Fibroblast of lung (primary cell): Measurements from ENCODE around the gene STAC2. TPM values are rescaled to one million over a fixed set of nuclear protein-coding genes. Genes with fewer than 3 reads are reported as not detected.

ENCODE experiments used
- DNase-seq, 2 donors: peaks; one replicate each; pipeline versions ENCODE4 v3.0.0 to v3.0.0-alpha.2; 2010; ENCODE audit warnings: low read depth in 2 of 2
- H2AFZ ChIP-seq: 2 replicates; pipeline ENCODE4 v1.5.1; 2012; ENCODE audit warnings: low read length, control low read depth, inconsistent platforms
- H3K27ac ChIP-seq: 2 replicates; pipeline ENCODE4 v1.5.1; 2011; ENCODE audit warnings: low read length, control low read depth; ENCODE audit not compliant: insufficient read depth
- H3K27me3 ChIP-seq: 2 replicates; pipeline ENCODE4 v1.5.1; 2011; ENCODE audit warnings: mild to moderate bottlenecking, low read length; ENCODE audit not compliant: control insufficient read depth, insufficient read depth
- H3K36me3 ChIP-seq: 2 replicates; pipeline ENCODE4 v1.5.1; 2011; ENCODE audit warnings: low read length; ENCODE audit not compliant: control insufficient read depth, insufficient read depth
- H3K4me1 ChIP-seq: 2 replicates; pipeline ENCODE4 v1.5.1; 2011; ENCODE audit warnings: low read length; ENCODE audit not compliant: control insufficient read depth, insufficient read depth; ENCODE audit errors: extremely low read depth
- H3K4me2 ChIP-seq: 2 replicates; pipeline ENCODE4 v1.5.1; 2011; ENCODE audit warnings: low read length, control low read depth; ENCODE audit not compliant: insufficient read depth; ENCODE audit errors: extremely low read depth
- H3K4me3 ChIP-seq, 4 experiments: fragments of 200-600 bp in 1 of 4; sonication (generic) in 1 of 4; replicated peaks in 1 of 4; 2 replicates each; pipeline ENCODE4 v1.5.1; 2011 to 2016; ENCODE audit warnings: low read length in 4 of 4, low read depth in 3 of 4, mild to moderate bottlenecking in 3 of 4, control low read depth in 2 of 4, inconsistent platforms in 1 of 4, mixed read lengths in 1 of 4; ENCODE audit not compliant: insufficient read depth in 1 of 4; ENCODE audit errors: control extremely low read depth in 1 of 4
- H3K79me2 ChIP-seq: 2 replicates; pipeline ENCODE4 v1.5.1; 2012; ENCODE audit warnings: mild to moderate bottlenecking, low read length, inconsistent platforms; ENCODE audit not compliant: control insufficient read depth, insufficient read depth
- H3K9ac ChIP-seq: 2 replicates; pipeline ENCODE4 v1.5.1; 2011; ENCODE audit warnings: mild to moderate bottlenecking, low read length, control low read depth; ENCODE audit not compliant: insufficient read depth
- H3K9me3 ChIP-seq: 2 replicates; pipeline ENCODE4 v1.5.1; 2012; ENCODE audit warnings: low read depth, low read length; ENCODE audit not compliant: control insufficient read depth, insufficient read depth
- H4K20me1 ChIP-seq: 2 replicates; pipeline ENCODE4 v1.5.1; 2011; ENCODE audit warnings: low read length; ENCODE audit not compliant: control insufficient read depth, insufficient read depth; ENCODE audit errors: extremely low read depth
- EZH2 ChIP-seq: IDR thresholded peaks from 2 replicates; pipeline ENCODE4 v1.5.1; 2012; ENCODE audit warnings: low read length, control low read depth, mild to moderate bottlenecking; ENCODE audit errors: missing control alignments
- polyA plus RNA-seq, 2 donors: library from polyadenylated mRNA; depleted of rRNA in 1 of 2; stranded (reverse) in 1 of 2; unstranded in 1 of 2; fragments of >200 nt; gene quantifications; 2 replicates each; pipeline ENCODE4 v1.2.1, GENCODE V29; 2011 to 2012; ENCODE audit warnings: missing spikeins in 1 of 2
- total RNA-seq: library from RNA; depleted of rRNA; stranded (reverse); fragments of >200 nt; gene quantifications from 2 replicates; pipeline ENCODE4 v1.2.1, GENCODE V29; 2014
- TF ChIP-seq, protein P1 (sequence below), 2 donors: IDR thresholded peaks in 1 of 2; conservative IDR thresholded peaks in 1 of 2; 1 replicate in 1 of 2; 2 replicates in 1 of 2; pipeline ENCODE4 v1.5.1; 2011 to 2012; ENCODE audit warnings: low read length in 2 of 2, control low read depth in 1 of 2, inconsistent platforms in 1 of 2, low read depth in 1 of 2, mild to moderate bottlenecking in 1 of 2

The STAC2 gene
- total and polyA plus RNA-seq, 2 donors (not counting 1 experiment from before 2014, with no cell fraction given): 0.01 TPM; not detected in 1

DNA sequence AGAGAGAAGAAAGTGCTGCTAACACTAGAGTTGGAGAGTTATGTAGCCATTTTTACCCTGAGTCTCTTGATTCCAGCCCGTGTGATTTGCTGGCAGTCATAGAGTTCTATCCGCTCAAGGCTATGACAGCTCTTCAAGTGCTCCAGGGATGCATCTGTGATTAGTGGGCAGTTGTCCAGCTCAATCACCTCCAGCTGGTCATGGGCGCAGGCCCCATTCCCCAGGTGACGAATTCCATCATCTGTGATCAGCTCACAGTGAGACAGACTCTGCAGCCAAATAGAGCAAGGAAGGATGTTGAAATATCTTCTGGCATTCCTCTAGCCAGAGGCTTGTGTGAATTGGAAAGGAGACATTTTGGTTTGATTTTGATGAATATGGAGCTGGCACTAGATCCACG, 38.4 kb upstream of the STAC2 start:
- no peak overlapping the region for H3K4me2 ChIP-seq
- DNase-seq: no peak
- H4K20me1 ChIP-seq: no peaks in the 10 kb centered on the region
- H3K9ac ChIP-seq: no peak overlapping the region
- H3K4me1 ChIP-seq: no peaks in the 10 kb centered on the region
- H3K9me3 ChIP-seq: no peaks in the 10 kb centered on the region
- no peaks in the 10 kb centered on the region for H3K27me3 ChIP-seq
- no peak overlapping the region for H3K4me3 ChIP-seq
- peaks cover 2% of the 10 kb centered on the region for H3K36me3 ChIP-seq
- H3K79me2 ChIP-seq: no peaks in the 10 kb centered on the region
- H2AFZ ChIP-seq: no peak overlapping the region
- no peak for TF ChIP-seq EZH2
- TF ChIP-seq, protein P1, sequence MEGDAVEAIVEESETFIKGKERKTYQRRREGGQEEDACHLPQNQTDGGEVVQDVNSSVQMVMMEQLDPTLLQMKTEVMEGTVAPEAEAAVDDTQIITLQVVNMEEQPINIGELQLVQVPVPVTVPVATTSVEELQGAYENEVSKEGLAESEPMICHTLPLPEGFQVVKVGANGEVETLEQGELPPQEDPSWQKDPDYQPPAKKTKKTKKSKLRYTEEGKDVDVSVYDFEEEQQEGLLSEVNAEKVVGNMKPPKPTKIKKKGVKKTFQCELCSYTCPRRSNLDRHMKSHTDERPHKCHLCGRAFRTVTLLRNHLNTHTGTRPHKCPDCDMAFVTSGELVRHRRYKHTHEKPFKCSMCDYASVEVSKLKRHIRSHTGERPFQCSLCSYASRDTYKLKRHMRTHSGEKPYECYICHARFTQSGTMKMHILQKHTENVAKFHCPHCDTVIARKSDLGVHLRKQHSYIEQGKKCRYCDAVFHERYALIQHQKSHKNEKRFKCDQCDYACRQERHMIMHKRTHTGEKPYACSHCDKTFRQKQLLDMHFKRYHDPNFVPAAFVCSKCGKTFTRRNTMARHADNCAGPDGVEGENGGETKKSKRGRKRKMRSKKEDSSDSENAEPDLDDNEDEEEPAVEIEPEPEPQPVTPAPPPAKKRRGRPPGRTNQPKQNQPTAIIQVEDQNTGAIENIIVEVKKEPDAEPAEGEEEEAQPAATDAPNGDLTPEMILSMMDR (conservative IDR thresholded peaks at IDR 0.05 in 1 of 2, IDR thresholded peaks at IDR 0.05 in 1 of 2; ENCODE audit: low read depth in 1 of 2, low read length in 2 of 2): no peak
- no peak overlapping the region for H3K27ac ChIP-seq

DNA sequence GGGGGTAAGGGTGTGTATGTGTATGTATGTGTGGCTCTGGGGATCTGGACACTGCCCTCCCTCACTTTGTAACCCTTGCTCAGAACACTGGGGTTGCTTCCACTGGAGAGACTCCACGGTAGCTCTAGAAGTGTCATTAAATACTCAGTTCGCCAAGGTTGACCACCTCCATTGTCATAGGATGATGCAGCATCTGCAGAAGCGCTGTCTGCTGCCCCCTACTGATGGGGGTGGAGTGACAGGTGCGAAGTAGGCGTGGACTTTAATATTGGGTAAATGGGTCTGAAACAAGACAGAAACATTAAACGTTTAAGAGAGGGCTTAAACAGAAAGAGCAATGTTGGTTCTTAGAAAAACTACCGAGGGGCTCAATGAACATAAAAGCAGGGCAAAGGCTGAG, 35.5 kb upstream of the STAC2 start:
- Histone ChIP-seq H3K9me3 (no peaks in the 10 kb centered on the region), H4K20me1 (no peaks in the 10 kb centered on the region), H3K36me3 (peaks cover 2% of the 10 kb centered on the region), H3K27ac (no peak overlapping the region), H2AFZ (no peak overlapping the region), H3K4me3 (no peak overlapping the region), H3K79me2 (no peaks in the 10 kb centered on the region), H3K27me3 (no peaks in the 10 kb centered on the region), H3K9ac (no peak overlapping the region), H3K4me1 (no peaks in the 10 kb centered on the region), H3K4me2 (no peak overlapping the region)
- DNase-seq: no peak
- no peak for TF ChIP-seq EZH2
- TF ChIP-seq, protein P1 (conservative IDR thresholded peaks at IDR 0.05 in 1 of 2, IDR thresholded peaks at IDR 0.05 in 1 of 2; ENCODE audit: low read depth in 1 of 2, low read length in 2 of 2): no peak

DNA sequence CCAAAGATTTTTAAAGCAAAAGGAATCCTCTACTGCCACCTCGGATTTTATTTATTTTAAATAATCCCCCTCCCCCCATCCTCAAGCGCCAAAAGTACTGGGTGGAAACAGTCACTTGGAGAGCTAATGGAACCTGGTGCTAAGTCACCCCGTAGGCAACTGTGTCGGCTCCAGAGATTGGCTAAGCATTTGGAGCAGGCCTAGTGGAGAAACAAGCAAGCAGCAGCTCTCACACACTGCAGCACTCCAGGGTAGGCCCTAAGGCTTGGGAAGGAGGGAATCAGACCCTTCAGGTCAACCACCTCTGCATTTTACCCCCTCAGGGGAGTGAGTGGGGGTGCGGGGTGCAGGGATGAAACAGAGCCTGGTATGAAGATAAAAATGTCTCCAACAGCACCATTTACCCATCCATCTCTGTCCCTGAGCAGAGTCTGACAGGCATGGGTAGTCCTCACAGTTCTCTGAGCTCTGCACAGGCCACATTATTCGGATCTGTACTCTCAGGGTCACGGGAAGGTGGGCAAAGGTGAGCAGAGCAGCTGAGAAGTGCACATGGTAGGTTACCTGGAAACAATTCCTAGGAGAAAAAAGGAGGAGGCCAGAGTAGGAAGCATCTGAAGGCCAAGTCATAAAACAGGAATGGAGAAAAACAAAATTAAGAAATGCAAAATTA, 27.2 kb upstream of the STAC2 start:
- H3K27ac ChIP-seq: no peak overlapping the region
- H3K79me2 ChIP-seq: no peaks in the 10 kb centered on the region
- H3K9me3 ChIP-seq: no peaks in the 10 kb centered on the region
- no peak overlapping the region for H3K4me3 ChIP-seq
- H4K20me1 ChIP-seq: no peaks in the 10 kb centered on the region
- no peaks in the 10 kb centered on the region for H3K27me3 ChIP-seq
- no peaks in the 10 kb centered on the region for H3K36me3 ChIP-seq
- H3K4me2 ChIP-seq: no peak overlapping the region
- no peak overlapping the region for H3K9ac ChIP-seq
- no peak for TF ChIP-seq EZH2
- TF ChIP-seq, protein P1 (conservative IDR thresholded peaks at IDR 0.05 in 1 of 2, IDR thresholded peaks at IDR 0.05 in 1 of 2; ENCODE audit: low read depth in 1 of 2, low read length in 2 of 2): no peak
- no peak overlapping the region for H2AFZ ChIP-seq
- no peaks in the 10 kb centered on the region for H3K4me1 ChIP-seq
- no peak for DNase-seq
